ENCODE measurements around the gene OAS3. TPM values are rescaled to one million over a fixed set of nuclear protein-coding genes. Genes with fewer than 3 reads are reported as not detected.
"Not testable (repeated sequence)": the region's sequence is repeated elsewhere in the genome, so short reads cannot be mapped to it uniquely, and the experiment has no call there.

Gene OAS3
- polyA plus RNA-seq, 1 of the 3 experiments (the other 2 are of a cell fraction): 3.0 TPM

GRCh38 chr12:112913038-112913688 lies 25.1 kb upstream of the OAS3 start:
- Histone ChIP-seq H3K4me3 (ENCODE audit: low read depth in 2 of 2, low read length in 1 of 2) (no peak overlapping the region), H3K4me2 (no peak overlapping the region), H3K27ac (ENCODE audit: low read depth in 2 of 2, low read length in 1 of 2) (no peak overlapping the region), H3K9ac (no peak overlapping the region), H4K20me1 (ENCODE audit: insufficient read depth) (no peaks in the 10 kb centered on the region), H3K9me3 (0 out of 2 replicates have a peak, but pooled peaks cover 5% of the 10 kb centered on the region), H2AFZ (ENCODE audit: low read depth) (no peak overlapping the region), H3K27me3 (ENCODE audit: insufficient read depth) (no peaks in the 10 kb centered on the region), H3K9me2 (no peaks in the 10 kb centered on the region), H3K36me3 (replicated peaks in 1 of 2; ENCODE audit: control insufficient read depth in 1 of 2, insufficient read depth in 2 of 2, low read length in 1 of 2) (no peaks in the 10 kb centered on the region), H3K79me2 (ENCODE audit: insufficient read depth) (no peaks in the 10 kb centered on the region), H3F3A (replicated peaks; ENCODE audit: insufficient read depth) (no peaks in the 10 kb centered on the region), H3K4me1 (ENCODE audit: control insufficient read depth in 1 of 2, insufficient read depth in 2 of 2, low read depth in 1 of 2, low read length in 1 of 2) (peaks cover 0 to 5% of the 10 kb centered on the region in 2 experiments; a peak in 1 of 4 replicates)
- CTCF ChIA-PET: no interaction called here
- POLR2A ChIA-PET: no interaction called here
- WGBS (ENCODE audit: low lambda C conversion rate): 68% methylated on average over 1 of the region's 1 CpG
- DNase-seq: no peak
- TF ChIP-seq USF1 (IDR thresholded peaks at IDR 0.05; ENCODE audit: borderline replicate concordance, low read depth) (no peak), RXRA (IDR thresholded peaks at IDR 0.05; ENCODE audit: borderline replicate concordance, low read depth) (no peak), SIN3A (IDR thresholded peaks at IDR 0.05; ENCODE audit: borderline replicate concordance, low read depth, low read length) (no peak), GABPA (IDR thresholded peaks at IDR 0.05; ENCODE audit: low read depth) (no peak), NRF1 (IDR thresholded peaks at IDR 0.05; ENCODE audit: low read depth, low read length) (no peak), FOSL2 (IDR thresholded peaks at IDR 0.05; ENCODE audit: borderline replicate concordance, low read depth) (no peak), EZH2phosphoT487 (IDR thresholded peaks at IDR 0.05; ENCODE audit: borderline replicate concordance, low read depth) (no peak), RCOR1 (IDR thresholded peaks at IDR 0.05; ENCODE audit: low read length) (no peak), MAX (IDR thresholded peaks at IDR 0.05; ENCODE audit: low read depth) (no peak), IRF3 (IDR thresholded peaks at IDR 0.05; ENCODE audit: low read depth, low read length) (no peak), RFX5 (IDR thresholded peaks at IDR 0.05; ENCODE audit: low read length) (no peak), TEAD4 (IDR thresholded peaks at IDR 0.05; ENCODE audit: borderline replicate concordance, insufficient read depth) (no peak), NFIC (IDR thresholded peaks at IDR 0.05; ENCODE audit: borderline replicate concordance) (no peak), ELF1 (IDR thresholded peaks at IDR 0.05) (no peak), FOXM1 (IDR thresholded peaks at IDR 0.05; ENCODE audit: low read depth) (no peak), JUND (IDR thresholded peaks at IDR 0.05) (no peak), CHD2 (IDR thresholded peaks at IDR 0.05; ENCODE audit: low read length, partially characterized antibody) (no peak), YY1 (IDR thresholded peaks at IDR 0.05; ENCODE audit: low read depth) (no peak), CTCF (IDR thresholded peaks at IDR 0.05) (no peak)
- TF ChIP-seq, protein P1, sequence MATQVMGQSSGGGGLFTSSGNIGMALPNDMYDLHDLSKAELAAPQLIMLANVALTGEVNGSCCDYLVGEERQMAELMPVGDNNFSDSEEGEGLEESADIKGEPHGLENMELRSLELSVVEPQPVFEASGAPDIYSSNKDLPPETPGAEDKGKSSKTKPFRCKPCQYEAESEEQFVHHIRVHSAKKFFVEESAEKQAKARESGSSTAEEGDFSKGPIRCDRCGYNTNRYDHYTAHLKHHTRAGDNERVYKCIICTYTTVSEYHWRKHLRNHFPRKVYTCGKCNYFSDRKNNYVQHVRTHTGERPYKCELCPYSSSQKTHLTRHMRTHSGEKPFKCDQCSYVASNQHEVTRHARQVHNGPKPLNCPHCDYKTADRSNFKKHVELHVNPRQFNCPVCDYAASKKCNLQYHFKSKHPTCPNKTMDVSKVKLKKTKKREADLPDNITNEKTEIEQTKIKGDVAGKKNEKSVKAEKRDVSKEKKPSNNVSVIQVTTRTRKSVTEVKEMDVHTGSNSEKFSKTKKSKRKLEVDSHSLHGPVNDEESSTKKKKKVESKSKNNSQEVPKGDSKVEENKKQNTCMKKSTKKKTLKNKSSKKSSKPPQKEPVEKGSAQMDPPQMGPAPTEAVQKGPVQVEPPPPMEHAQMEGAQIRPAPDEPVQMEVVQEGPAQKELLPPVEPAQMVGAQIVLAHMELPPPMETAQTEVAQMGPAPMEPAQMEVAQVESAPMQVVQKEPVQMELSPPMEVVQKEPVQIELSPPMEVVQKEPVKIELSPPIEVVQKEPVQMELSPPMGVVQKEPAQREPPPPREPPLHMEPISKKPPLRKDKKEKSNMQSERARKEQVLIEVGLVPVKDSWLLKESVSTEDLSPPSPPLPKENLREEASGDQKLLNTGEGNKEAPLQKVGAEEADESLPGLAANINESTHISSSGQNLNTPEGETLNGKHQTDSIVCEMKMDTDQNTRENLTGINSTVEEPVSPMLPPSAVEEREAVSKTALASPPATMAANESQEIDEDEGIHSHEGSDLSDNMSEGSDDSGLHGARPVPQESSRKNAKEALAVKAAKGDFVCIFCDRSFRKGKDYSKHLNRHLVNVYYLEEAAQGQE (IDR thresholded peaks at IDR 0.05; ENCODE audit: low read depth, low read length): no peak

- H3K4me2 ChIP-seq; H3K9ac ChIP-seq; H3K4me1 ChIP-seq (ENCODE audit: control insufficient read depth in 1 of 2, insufficient read depth in 2 of 2, low read depth in 1 of 2, low read length in 1 of 2); DNase-seq; H3K36me3 ChIP-seq (replicated peaks in 1 of 2; ENCODE audit: control insufficient read depth in 1 of 2, insufficient read depth in 2 of 2, low read length in 1 of 2); H4K20me1 ChIP-seq (ENCODE audit: insufficient read depth); H3K79me2 ChIP-seq (ENCODE audit: insufficient read depth); H3K27ac ChIP-seq (ENCODE audit: low read depth in 2 of 2, low read length in 1 of 2); POLR2A ChIA-PET; H3K4me3 ChIP-seq (ENCODE audit: low read depth in 2 of 2, low read length in 1 of 2); CTCF ChIA-PET; H3K27me3 ChIP-seq (ENCODE audit: insufficient read depth); H3K9me2 ChIP-seq; H2AFZ ChIP-seq (ENCODE audit: low read depth); H3K9me3 ChIP-seq; H3F3A ChIP-seq (replicated peaks; ENCODE audit: insufficient read depth): not testable (repeated sequence)
- WGBS (ENCODE audit: low lambda C conversion rate): 97% methylated on average over 2 of the region's 2 CpGs
Observed at GRCh38 chr12:112913888-112914287, 24.4 kb upstream of the OAS3 start.
